GM19455 (cell line): ENCODE data around the gene CYP2S1.
"Not testable (repeated sequence)": the region's sequence is repeated elsewhere in the genome, so short reads cannot be mapped to it uniquely, and the experiment has no call there.

Experiments used
- ATAC-seq: cut with Tn5 transposase; IDR thresholded peaks from one replicate; pipeline ENCODE4 v1.9.1; 2021; ENCODE audit not compliant: unreplicated experiment

The CYP2S1 gene

DNA sequence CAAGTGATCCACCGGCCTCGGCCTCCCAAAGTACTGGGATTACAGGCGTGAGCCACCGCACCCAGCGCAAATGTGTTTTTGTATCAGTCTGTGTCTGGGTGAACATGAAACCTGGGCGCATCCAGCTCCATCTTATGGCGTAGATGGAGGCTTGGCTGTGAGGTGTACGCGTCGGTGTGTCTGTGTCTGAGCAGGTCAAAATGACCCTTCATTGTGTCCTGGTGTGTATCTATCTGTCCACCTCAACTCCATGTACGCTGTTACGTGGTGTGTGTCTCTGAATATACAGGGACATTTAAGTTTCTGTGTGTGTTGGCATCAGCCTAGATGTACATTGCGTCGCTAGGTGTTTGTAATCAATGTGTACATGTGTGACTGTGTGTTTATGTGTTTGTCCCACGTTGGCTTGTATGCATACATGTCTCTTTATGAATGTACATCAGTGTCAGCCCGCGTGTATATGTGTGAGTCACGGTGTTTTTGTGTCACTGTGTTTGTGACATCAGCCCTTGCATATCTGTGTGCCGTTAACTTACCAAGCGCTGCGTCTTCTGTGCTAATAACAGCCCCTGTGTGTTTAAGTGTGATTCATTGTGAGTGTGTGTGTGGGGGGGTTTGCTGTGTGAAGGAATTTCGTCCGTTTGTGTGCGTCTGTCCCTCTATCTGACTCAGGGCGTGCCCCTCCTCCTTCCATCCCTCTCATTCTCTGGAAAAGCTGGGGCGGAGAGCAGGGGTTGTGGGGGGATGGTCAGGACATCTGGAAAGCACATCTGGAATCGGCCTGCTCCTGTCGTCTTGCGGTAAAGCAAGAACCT is 32.4 kb downstream of the CYP2S1 start:
- ATAC-seq, result no peak

DNA sequence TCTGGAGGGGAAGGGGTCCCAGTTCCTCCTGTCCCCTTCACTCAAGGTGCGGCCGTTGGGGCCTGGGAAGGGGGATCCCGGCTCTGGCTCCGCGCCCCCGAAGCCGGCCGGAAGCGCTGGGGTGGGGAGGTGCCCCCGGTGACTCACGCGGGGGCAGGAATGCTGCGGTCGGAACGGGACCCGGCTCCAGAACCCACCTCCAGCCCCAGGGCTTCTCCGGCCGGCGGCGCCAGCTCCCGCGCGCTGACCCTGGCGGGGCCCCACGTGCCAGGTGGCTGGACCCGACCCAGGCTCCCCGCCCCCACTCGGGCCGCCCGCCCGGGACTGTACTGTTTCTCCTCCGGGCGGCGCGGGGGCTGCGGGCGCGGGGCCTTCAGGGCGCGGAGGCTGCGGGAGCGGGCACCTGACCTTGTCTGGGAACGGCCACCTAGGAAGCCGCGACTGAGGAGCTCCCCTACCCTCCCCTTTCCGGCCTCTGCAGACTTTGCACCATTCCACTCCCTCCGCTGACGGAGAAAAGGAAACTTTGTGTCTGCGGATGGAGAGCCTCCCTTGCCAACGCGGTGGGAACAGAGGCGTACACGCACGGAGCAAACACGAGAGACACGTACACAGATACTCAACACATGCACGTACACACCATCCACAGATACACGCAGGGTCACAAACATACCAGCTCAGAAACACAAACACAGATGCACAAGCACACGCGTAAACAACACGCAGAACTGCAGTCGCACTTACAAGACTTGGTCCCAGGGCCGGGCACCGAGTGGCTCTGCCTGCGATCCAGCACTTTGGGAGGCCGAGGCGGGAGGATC is 33.2 kb downstream of the CYP2S1 start:
- no peak for ATAC-seq

DNA sequence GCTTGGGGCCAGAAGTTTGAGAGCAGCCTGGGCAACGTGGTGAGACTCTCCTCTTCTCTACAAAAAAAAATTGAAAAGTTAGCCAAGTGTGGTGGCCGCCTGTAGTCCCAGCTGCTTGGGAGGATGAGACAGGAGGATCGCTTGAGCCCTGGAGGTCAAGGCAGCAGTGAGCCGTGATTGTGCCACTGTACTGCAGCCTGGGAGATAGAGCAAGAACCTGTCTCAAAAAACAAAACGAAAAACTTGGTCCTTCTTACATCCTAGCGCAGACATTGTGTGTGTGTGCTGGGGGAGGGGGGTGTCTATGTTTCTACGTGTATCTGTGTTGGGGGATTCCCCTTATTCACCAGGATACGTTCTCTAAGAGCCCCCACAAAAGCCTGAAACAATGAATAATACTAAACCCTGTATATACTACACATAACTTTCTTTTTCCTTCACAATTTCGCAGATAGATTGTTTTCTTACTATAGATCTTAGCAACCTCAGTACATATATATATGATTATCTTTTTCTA is 33.9 kb downstream of the CYP2S1 start:
- ATAC-seq, result no peak

DNA sequence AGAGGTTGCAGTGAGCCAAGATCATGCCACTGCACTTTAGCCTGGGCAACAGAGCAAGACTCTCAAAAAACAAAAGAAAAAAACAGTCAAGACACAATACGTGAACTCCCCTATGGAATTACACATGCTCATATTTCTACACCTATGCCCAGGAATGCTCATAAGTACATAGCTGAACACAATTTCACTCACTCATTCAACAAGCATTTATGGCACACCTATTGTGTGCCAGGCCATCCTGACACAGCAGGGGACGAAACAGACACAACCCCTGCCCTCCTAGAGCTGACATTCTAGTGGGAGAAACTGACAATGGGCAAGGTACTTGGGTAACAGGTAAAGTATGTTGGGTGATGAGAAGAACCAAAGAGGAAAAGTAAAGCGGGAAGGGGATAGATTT is 35.5 kb downstream of the CYP2S1 start:
- ATAC-seq, result no peak

DNA sequence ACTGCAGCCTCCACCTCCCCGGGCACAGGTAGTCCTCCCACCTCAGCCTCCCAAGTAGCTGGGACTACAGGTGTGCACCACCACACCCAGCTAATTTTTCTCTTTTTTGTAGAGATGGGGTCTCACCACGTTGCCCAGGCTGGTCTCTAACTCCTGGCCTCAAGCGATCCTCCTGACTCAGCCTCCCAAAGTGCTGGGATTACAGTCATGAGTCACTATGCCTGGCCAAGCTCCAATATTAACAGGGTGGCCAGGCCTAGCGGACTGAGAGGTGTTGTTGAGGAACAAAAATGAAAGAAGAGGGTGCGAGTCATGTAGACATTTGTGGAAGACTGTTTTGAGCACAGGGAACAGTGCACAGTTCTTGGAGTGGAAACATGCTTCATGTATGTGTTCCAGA is 36.3 kb downstream of the CYP2S1 start:
- not testable (repeated sequence) for ATAC-seq

DNA sequence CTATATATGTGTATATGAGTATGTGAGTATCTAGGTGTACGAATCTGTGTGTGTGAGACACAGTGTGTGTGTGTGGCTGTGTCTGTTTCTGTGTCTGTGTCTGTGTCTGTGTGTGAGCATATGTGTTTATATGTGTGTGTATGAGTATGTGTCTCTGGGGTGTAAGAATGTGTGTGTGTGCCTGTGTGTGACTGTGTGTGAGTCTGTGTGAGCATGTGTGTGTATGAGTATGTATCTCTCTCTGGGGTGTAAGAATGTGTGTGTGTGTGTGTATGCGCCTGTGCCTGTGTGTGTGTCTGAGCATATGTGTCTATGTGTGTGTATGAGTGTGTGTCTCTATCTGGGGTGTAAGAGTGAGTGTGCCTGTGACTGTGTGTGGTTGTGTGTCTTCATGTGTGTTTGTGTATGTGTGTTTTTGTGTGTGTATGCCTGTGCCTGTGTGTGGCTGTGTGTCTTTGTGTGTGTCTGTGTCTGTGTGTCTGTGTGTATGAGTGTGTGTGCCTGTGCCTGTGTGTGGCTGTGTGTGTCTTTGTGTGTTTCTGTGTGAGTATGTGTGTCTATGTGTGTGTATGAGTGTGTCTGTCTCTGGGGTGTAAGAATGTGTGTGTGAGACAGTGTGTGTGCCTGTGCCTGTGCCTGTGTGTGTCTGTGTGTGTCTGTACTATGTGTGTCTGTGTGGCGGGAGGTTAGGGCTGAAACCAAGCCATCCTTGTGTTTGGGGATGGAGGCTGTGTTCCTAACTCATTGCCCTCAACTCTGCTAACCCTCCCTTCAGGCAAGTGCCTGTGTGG is 37.2 kb downstream of the CYP2S1 start:
- no peak for ATAC-seq

DNA sequence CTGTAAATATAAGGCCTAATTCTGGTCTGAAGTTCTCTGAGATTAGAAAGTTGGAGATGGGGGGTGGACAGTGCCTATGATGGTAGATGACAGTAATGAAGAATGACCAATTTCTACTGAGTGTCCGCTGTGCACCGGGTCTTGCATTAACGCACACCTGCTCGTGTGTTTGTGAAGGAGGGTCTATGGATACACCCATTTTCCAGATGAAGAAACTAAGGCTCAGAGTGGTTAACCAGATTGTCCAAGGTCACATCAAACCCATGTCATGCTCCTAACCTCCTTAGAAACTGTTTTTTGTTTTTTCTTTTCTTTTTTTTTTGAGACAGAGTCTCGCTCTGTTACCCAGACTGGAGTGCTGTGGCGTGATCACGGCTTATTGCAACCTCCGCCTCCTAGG is 39.7 kb downstream of the CYP2S1 start:
- no peak for ATAC-seq

DNA sequence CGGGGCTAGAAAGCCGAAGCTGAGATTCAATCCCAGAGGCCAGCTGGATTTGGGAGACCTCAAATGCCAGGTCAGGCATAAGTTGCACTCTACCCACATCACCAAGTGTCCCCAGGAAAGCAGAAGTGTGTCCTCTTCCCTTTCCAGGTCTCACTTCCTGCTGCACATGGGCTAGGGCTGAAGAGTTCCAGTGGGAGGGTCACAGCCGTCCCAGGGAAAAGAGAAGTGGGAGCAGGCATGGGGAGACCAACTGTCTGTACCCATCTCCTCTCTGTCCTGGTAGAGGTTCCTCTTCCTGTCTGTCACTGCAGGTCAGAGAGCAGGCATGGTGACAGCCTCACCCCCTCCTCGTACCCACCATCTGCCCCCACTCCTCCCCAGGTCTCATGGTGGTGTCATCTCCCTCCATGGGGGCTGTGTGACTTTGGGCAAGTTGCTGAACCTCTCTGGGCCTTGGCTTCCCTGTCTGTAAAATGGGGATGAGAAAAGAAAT is 40.8 kb downstream of the CYP2S1 start:
- ATAC-seq, result no peak

DNA sequence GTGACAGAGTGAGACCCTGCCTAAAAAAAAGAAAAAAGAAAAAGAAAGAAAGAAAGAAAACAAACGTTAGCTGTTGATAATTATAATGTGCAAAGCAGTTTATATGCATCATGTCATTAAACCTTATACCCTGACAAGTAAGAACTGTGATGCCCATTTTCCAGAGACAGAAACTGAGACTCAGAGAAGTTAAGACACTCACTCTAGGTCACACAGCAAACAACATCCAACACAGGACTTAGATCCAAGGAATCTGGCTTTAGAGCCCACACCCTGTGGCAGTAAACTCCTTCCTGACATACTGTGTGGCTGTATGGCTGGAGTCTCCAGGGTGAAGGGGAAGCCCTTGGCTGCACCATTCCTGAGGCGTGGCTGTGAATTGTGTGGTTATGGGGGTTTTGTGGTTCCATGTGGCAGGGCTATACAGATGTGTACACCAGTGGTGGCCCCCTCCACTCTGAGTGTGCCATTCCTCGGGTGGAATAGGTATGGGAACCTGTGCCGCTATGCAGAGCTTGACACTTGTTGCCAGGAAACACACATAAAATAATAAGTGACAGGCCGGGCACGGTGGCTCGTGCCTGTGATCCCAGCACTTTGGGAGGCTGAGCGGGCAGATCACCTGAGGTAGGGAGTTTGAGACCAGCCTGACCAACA is 41.6 kb downstream of the CYP2S1 start:
- ATAC-seq, result no peak

DNA sequence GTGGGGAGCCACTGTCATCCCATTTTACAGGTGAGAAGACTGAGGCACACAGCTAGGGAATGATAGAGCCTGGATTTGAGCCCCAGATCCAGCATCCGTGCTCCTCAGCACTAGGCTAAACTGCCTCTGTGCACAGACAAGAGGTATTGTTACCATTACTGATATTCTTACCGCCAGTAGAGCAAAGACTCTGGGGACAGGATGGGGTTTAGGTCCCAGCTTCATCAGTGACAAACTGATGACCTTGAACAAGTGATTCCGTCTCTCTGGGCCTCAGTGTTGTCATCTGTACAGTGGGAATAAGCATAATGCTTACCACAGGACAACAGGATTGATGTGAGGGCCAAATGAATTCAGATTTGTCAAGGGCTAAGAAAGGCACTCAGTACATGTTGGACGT is 42.5 kb downstream of the CYP2S1 start:
- ATAC-seq, result no peak

DNA sequence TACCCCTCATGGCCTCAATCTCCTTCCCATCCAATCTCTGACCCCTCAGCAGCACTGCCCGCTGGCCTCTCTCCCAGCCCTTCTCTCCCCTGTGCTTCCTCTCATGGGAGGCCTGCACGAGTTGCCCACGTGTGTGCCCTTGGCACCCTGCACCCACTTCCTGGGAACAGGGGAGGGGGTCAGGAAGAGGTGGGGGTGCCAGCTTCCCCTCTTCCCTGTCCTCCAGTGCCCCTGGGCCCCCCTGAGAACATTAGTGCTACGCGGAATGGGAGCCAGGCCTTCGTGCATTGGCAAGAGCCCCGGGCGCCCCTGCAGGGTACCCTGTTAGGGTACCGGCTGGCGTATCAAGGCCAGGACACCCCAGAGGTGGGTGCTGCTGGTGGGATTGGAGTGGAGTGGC is 45.2 kb downstream of the CYP2S1 start:
- no peak for ATAC-seq

DNA sequence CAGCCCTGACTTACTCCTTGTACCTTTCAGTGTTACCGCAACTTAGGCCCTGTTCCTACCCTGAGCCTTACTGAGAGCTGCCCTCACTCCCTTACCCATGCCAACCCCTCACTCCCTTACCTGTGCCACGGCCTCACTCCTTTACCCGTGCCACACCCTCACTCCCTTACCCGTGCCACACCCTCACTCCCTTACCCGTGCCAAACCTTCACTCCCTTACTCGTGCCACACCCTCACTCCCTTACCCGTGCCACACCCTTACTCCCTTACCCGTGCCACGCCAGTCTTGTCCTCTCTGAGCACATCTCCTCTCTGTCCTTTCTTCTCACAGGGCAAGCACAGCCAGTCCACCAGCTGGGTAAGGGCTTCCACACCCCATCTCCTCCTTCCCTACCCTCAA is 46.3 kb downstream of the CYP2S1 start:
- no peak for ATAC-seq

DNA sequence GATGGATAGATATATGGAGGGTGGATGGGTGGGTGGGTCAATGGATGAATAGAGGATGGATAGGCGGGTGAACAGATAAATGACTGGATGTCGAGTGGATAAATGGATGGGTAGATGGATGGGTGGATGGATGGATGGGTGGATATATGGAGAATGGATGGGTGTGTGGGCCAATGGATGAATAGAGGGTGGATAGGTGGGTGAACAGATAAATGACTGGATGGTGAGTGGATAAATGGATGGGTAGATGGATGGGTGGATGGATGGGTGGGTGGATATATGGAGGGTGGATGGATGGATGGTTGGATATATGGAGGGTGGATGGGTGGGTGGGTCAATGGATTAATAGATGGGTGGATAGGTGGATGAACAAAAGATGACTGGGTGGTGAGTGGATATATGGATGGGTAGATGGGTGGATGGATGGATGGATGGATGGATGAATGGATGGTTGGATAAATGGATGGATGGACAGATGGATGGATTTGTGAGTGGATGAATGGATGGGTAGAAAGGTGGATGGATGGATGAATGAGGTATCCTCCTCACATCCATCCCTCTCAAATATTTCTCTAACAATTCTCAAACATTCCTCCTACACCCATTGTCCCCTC is 47.0 kb downstream of the CYP2S1 start:
- no peak for ATAC-seq

DNA sequence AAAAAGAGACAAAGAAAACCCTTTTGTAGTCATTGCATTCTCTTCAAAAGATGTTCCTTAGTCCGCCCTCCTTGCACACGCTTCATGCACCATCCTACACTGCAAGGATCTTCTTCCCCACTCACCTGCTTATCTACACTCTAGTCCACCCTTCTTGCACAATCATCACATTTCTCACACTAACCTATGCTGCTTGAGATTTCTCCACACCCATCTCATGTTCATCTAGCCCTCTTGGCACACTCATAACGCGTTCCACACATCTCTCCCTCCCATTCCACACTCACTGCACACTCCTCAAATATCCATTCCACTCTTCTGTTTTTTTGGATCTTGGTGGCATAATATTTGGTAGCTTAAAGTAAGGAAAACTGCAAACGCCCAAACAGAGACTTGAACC is 48.8 kb downstream of the CYP2S1 start:
- no peak for ATAC-seq

DNA sequence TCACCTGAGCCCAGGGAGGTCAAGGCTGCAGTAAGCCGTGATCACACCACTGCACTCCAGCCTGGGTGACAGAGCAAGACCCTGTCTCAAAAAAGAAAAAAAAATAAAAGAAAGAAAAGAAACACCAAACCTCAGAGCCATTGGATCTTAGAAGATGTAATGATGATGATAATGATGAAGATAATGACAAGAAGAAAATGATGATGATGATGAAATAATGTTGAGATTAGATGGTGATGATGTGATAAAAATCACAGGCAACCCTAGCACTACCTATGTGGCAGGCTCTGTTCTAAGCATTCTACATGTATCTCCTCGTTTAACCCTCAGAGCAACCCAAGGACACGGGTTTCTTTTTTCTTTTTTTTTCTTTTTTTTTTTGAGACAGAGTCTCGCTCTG is 51.1 kb downstream of the CYP2S1 start:
- ATAC-seq, result no peak

DNA sequence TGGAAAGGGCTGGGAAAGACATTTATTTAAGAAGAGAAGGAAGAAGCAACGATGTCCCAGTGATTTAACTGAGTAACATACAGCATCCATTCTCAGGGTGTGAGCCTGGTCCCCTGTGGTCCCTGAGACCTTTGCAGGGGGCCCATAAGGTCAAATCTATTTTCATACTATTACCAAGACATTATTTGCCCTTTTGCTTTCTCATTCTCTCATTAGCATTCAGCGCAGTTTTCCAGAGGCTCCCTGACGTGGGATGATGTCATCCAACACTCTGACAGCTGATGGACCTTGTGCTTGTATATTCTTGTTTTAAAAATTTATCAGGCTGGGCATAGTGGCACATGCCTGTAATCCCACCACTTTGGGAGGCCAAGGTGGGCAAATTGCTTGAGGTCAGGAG is 52.8 kb downstream of the CYP2S1 start:
- ATAC-seq, result no peak

DNA sequence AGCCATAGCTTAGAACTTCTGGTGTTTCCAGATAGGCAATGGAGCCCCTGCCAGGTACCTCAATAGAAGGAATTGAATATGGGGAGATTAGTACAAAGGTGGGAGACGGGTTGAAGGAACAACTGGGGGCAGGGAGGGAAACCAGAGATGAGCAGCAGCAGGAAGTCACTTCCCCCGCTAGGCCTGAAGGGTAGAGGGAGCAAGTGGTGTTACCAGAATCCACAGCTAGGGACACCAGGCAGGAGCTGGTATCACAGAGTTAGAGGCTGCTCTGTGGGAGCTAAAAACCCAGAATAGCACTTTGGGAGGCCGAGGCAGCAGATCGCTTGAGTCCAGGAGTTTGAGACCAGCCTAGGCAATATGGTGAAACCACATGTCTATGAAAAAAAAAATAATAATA is 55.9 kb downstream of the CYP2S1 start:
- ATAC-seq, result no peak

DNA sequence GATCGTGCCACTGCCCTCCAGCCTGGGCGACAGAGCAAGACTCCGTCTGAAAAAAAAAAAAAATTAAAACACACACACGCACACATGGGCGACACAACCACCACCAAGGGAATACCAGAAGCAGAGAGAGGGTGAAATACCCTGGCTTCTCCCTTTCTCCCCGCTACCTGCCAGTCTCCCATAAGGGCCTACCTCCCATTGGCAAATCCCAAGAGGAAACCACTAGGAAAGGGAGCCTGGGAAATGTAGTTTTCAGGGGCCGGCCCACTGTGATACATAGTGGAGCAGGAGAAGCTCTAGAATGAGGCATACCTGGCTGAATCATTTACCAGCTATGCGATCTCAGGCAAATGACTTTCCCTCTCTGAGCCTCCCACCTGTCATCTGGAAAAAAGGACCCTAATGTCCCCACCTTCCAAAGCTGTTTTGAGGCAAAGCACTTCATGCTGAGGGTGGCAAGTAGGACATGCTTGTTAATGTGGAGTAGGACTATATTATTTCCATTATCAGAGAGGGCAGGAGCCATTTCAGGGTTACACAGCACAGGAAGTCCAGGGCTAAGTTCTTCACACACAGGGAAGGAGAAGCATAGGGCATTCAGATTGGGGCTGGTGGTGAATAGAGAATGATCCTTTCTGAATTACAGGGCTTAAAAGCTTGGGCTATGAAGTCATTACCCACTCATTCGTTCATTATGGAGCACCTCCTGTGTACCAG is 56.8 kb downstream of the CYP2S1 start:
- no peak for ATAC-seq

DNA sequence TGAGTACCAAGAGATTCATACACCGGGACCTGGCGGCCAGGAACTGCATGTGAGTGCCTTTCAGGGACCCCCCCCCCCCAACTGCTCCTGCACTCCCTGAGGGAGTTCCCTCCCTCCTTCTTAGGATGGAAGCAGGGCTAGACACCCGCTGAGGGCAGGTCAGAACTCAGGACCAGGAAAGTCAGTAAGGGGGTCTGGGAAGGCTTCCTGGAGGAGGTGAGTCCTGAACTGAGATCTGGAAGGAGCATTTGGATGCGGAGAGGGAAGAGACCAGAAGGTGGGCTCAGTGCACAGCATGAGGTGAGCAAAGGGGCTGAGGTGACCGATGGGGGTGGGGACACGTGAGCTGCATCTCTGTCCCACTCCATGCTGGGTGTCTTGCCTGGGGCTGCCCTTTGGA is 60.6 kb downstream of the CYP2S1 start:
- no peak for ATAC-seq

DNA sequence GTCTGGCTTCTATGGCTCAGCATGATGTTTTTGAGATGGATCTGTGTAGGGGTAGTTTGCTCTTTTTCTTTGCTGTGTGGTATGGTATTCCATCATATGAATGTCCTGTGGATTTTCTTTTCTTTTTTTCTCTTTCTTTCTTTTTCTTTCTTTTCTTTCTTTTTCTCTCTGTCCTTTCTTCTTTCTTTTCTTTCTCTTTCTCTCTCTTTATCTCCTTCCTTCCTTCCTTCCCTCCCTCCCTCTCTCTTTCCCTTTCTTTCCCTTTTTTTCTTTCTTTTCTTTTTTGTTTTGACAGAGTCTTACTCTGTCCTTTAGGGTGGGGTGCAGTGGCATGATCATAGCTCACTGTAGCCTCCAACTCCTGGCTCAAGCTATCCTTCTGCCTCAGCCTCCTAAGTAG is 62.2 kb downstream of the CYP2S1 start:
- no peak for ATAC-seq
